ENCODE measurements around the gene CCNY.

The CCNY gene

GRCh38 chr10:35452847-35453246 lies 116.5 kb downstream of the CCNY start:
- no peak for DNase-seq (ENCODE audit: low read depth)

- peak; percentile 18 for DNase-seq (ENCODE audit: low read depth)
These were observed 117.7 kb downstream of the CCNY start for GRCh38 chr10:35453855-35454532.

- no peak for DNase-seq (ENCODE audit: low read depth)
These were observed 119.9 kb downstream of the CCNY start for GRCh38 chr10:35456153-35456720.

GRCh38 chr10:35456784-35457183 lies 120.5 kb downstream of the CCNY start:
- DNase-seq (ENCODE audit: low read depth): no peak

- no peak for DNase-seq (ENCODE audit: low read depth)
These were observed 122.5 kb downstream of the CCNY start for GRCh38 chr10:35458500-35459448.

- no peak for DNase-seq (ENCODE audit: low read depth)
These were observed 123.1 kb downstream of the CCNY start for GRCh38 chr10:35459449-35459847.

GRCh38 chr10:35460852-35461460 lies 124.6 kb downstream of the CCNY start:
- DNase-seq (ENCODE audit: low read depth): no peak

GRCh38 chr10:35462491-35462934 lies 126.2 kb downstream of the CCNY start:
- no peak for DNase-seq (ENCODE audit: low read depth)

GRCh38 chr10:35463105-35463867 lies 127.0 kb downstream of the CCNY start:
- no peak for DNase-seq (ENCODE audit: low read depth)

- DNase-seq (ENCODE audit: low read depth): no peak
These were observed 127.6 kb downstream of the CCNY start for GRCh38 chr10:35463878-35464277.

GRCh38 chr10:35464825-35465456 lies 128.6 kb downstream of the CCNY start:
- DNase-seq (ENCODE audit: low read depth): no peak

GRCh38 chr10:35465673-35466072 lies 129.4 kb downstream of the CCNY start:
- no peak for DNase-seq (ENCODE audit: low read depth)

- no peak for DNase-seq (ENCODE audit: low read depth)
These were observed 129.9 kb downstream of the CCNY start for GRCh38 chr10:35466170-35466569.

GRCh38 chr10:35466661-35467060 lies 130.4 kb downstream of the CCNY start:
- no peak for DNase-seq (ENCODE audit: low read depth)

GRCh38 chr10:35467186-35467585 lies 130.9 kb downstream of the CCNY start:
- DNase-seq (ENCODE audit: low read depth): no peak

- DNase-seq (ENCODE audit: low read depth): no peak
These were observed 134.1 kb downstream of the CCNY start for GRCh38 chr10:35470248-35470924.

GRCh38 chr10:35470925-35471315 lies 134.6 kb downstream of the CCNY start:
- DNase-seq (ENCODE audit: low read depth): no peak

GRCh38 chr10:35471435-35471834 lies 135.1 kb downstream of the CCNY start:
- DNase-seq (ENCODE audit: low read depth): no peak

GRCh38 chr10:35480142-35480541 lies 143.8 kb downstream of the CCNY start:
- no peak for DNase-seq (ENCODE audit: low read depth)

GRCh38 chr10:35481413-35481812 lies 145.1 kb downstream of the CCNY start:
- no peak for DNase-seq (ENCODE audit: low read depth)

Measured in HS-5 (cell line).